Measurements from ENCODE around the gene HASPIN.

The HASPIN gene

DNA sequence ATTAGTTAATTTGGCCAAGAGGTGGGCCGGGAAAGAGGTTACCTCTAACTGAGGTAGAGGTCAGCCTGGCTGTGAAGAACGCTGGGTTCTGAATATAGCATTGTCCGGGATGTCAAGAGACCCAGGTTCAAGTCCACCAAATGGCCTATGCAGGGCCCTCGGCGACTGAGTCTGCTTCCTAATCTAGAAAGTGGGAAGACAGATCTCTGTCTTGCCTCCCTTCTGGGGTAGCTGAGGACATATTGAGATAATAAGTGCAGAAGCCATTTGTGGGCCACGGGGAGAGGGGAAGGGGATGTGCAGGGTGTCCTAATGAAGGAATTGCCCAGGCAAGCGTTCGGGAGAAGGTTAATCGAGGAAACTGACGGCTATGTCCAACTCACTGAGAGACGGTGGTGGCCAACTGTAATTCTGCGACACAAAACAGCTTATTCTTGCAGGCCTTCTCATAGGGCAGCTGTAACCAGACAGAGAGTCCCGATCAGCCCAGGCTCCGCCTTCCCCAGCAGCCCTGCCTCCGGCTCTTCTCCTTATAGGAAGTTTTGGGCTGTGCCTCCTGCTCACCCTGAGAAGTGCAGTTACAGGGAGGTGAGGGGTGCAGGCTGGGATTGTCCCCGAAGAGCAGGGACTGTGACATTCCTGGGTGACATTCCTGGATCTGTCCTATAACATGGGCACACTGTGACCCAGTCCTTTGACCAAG lies 15.9 kb downstream of the HASPIN start:
- no peak for DNase-seq

- DNase-seq, result no peak
Measured at GRCh38 chr17:3740611-3741073, 16.9 kb downstream of the HASPIN start.

DNA sequence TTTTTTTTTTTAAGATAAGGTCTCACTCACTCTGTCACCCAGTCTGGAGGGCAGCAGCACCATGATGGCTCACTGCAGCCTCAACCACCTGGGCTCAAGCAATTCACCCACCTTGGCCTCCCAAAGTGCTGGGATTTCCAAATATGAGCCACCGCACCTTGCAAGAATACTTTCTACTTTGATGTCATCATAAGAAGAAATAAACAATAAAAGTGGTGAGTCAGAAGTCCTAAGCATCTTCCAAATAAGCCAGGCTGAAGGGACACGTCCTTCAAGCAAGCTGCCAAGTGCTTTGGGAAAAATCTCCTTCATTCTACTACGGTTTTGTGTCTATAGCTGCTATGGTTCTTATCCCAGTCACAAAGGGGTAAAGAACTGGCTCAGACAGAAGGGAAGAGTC lies 20.3 kb downstream of the HASPIN start:
- no peak for DNase-seq

- DNase-seq, result no peak
Measured at GRCh38 chr17:3745071-3745470, 21.4 kb downstream of the HASPIN start.

DNA sequence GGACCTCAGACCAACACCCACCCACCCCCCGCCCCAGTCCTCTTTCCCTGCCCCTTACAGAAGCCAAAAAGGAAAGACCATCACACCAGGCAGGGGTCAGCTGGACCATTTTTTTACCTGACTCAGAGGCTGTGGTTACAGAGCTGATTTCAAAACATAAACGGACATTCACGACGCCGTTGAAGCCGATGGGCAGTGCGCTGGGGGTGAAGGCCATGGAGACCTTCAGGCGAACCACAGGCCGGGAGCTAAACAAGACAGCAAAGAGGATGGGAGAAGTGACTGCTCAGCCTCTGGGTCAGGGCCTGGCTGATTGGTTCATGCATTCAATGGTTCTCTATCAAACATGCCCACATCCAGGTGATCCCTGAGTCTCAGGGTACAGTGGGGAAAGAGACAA lies 24.1 kb downstream of the HASPIN start:
- no peak for DNase-seq

DNA sequence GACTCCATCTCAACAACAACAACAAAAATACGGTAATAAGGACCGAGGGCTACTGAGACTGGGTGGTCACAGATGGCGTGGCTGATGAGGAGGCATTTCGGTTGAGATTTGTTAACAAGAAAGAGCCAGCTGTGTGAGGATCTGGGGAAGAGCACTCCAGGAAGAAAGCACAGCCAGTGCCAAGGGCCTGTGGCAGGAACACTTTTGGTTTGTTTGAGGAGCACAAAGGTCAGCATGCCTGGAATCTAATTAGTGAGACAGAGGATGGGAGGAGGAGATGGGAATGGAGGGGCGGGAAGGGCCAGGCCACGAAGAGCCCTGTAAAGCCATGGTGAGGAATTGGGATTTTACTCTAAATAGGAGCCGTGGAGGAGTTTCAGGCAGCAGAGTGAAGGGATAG lies 24.9 kb downstream of the HASPIN start:
- DNase-seq, result no peak

DNA sequence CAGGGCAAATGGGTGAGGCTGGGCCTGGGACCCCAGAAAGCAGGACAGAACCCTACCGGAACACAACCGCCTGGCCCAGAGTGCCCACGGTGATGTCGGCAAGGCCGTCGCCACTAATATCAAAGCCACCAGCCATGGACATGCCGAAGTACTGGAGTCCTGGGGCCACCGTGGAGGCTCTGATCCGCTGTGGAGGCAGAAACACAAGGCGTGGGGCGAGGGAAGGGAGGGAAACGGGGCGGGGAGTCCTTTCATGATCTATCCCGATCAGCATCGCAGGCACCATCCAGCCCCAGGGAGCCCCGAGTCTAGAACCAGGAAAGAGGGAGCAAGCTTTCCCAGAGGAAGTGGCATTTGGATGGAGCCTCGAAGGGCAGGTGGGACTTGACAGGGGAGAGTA lies 26.6 kb downstream of the HASPIN start:
- no peak for DNase-seq

GRCh38 chr17:3750926-3751325 lies 27.2 kb downstream of the HASPIN start:
- DNase-seq, result no peak

- DNase-seq, result no peak
Measured at GRCh38 chr17:3751836-3752235, 28.1 kb downstream of the HASPIN start.

- DNase-seq, result no peak
Measured at GRCh38 chr17:3753624-3754023, 29.9 kb downstream of the HASPIN start.

- DNase-seq, result no peak
Measured at GRCh38 chr17:3754066-3754457, 30.4 kb downstream of the HASPIN start.

- peak; percentile 59 for DNase-seq
Measured at GRCh38 chr17:3754458-3755334, 31.0 kb downstream of the HASPIN start.

- DNase-seq, result no peak
Measured at GRCh38 chr17:3755335-3756030, 31.8 kb downstream of the HASPIN start.

GRCh38 chr17:3759597-3760216 lies 36.0 kb downstream of the HASPIN start:
- no peak for DNase-seq

- DNase-seq, result no peak
Measured at GRCh38 chr17:3761036-3761917, 37.6 kb downstream of the HASPIN start.

DNA sequence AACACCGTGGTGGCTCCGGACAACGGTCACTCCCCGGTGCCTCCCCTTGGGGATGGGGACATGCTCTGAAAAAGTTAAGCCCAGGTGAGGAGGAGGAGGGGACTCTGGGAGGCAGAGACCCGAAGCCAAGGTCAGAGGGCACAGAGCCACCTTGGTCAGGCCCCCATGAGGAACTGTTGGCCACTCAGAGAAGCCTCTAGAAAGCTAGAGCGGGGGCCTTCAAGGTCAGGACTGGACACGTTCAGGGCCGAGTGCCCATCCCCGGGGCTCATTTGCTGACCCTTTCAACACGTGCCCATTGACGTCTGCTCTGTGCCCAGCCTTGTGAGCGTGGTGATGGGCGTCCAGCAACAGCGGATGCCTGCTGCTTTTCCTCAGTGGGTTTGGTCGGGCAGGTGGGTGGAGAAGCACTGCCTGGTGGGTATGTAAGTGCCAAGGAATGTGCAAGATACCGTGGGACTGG lies 38.2 kb downstream of the HASPIN start:
- DNase-seq, result no peak

GRCh38 chr17:3762922-3763776 lies 39.4 kb downstream of the HASPIN start:
- no peak for DNase-seq

GRCh38 chr17:3763777-3764170 lies 40.1 kb downstream of the HASPIN start:
- no peak for DNase-seq

DNA sequence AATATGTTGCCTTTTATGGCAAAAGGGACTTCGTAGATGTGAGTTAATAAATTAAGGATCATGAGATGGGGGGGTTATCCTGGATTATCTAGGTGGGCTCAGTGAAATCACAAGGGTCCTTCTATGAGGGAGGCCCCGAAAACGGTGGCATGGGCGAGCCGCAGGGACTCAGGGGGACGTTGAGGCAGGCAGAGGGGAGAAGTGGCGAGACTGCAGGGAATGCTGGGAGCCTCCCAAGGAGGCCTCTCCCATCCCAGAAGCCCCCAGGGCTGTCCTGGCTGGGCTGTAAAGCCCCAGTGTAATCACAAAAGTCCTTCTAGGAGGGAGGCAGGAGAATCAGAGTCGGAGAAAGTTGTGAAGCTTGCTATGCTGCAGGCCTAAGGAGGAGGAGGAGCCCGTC lies 42.3 kb downstream of the HASPIN start:
- DNase-seq, result no peak

GRCh38 chr17:3766779-3767178 lies 43.1 kb downstream of the HASPIN start:
- no peak for DNase-seq

GRCh38 chr17:3768341-3768740 lies 44.6 kb downstream of the HASPIN start:
- DNase-seq, result no peak

All from activated T-cell treated with anti-CD3 and anti-CD28 coated beads for 4 hours (primary cell).